HG03442 (cell line): Measurements from ENCODE around the gene FGD4.
A peak's percentile ranks its signal among the peaks of the same experiment; 100 is the strongest.

Experiments used
- ATAC-seq: cut with Tn5 transposase; IDR thresholded peaks from one replicate; pipeline ENCODE4 v1.9.1; 2021; ENCODE audit warnings: mild to moderate bottlenecking, moderate library complexity; ENCODE audit not compliant: unreplicated experiment

FGD4 gene

DNA sequence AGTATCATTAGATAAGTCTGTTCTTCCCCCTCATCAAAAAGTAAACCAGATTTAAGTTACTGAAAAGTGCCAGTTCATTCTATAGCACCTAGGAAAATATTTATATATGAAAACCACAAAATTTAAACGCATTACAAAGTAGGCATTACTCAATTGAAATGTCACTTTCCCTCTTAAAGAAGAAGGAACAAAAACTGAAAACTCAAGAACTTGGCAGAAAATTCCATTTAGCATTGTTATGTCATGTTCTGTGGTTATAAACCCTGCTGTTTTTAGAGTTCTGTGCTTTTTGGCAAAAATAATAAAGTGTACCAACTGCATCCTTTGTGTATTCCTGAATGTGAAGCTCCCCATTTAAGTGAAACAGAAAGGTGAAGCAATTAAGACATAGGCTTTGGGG is 3.6 kb downstream of the FGD4 start:
- no peak for ATAC-seq

DNA sequence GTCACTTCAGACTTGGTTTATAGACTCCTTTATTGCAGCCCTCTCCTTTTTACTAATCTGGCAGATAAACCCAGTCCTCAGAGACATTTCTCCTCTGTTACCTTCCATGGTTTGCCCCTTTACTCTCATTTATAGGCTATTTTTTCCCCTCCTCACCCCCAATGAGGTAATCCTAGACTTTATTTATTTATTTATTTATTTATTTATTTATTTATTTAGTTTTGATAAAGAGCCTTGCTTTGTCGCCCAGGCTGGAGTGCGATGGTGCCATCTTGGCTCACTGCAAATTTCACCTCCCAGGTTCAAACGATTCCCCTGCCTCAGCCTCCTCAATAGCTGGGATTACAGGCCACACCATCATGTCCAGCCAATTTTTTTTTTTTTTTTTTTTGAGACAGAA is 8.4 kb downstream of the FGD4 start:
- ATAC-seq, result no peak

DNA sequence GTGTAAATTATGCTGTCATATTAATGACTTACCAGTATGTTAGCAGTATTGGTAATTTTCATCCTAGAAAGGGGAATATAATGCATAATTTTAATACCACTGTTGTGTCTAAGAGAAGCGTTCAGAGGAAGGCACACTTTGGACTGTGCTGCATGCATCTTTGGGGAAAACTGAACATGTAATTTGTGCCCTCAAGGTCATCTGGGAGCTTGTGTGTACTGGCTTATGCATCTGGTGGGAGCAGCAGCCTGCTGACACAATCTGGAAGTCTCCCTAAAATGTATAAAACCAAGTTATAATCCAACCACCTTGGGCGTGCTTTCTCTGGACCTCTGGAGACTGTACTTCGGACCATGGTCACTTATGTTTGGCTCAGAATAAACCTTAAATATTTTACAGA is 14.1 kb downstream of the FGD4 start:
- no peak for ATAC-seq

DNA sequence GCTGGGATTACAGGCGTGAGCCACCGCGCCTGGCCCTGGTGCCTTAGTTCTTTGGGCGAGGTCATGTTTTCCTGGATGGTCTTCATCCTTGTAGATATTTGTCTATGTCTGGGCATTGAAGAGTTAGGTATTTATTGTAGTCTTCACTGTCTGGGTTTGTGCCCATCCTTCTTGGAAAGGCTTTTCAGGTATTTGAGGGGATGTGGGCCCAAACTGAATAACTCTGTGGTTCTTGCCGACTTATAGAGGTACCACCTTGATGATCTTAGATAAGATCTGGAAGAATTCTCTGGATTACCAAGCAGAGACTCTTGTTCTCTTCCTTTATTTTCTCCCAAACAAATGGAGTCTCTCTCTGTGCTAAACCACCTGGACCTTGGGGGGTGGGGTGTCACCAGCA is 18.9 kb downstream of the FGD4 start:
- ATAC-seq, result no peak

DNA sequence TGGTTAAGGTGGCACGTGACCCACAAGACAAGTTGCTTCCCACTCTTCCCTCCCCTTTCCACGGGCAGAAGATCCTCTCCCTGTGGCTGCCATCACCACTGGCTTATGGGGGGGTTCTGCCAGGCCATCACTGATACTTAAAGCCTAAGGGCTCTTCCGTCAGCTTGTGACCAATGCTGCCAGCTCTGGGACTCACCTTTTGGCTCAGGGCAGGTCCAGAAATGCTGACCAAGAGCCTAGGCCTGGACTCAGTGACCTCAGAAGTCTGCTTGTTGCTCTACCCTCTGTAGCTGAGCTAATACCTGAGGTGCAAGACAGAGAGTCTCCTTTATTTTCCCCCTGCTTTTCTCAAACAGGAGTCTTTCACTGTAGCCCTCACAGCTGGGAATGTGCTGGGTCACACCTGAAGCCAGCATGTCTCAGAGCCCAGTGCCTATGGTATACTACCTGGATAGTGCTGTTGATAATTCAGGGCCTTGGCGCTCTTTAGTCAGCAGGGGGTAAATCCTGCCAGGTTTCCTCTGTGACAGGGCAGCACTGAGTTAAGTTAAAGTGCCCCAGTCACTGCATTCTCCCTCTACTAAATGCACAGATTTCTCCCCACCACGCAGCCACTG is 19.7 kb downstream of the FGD4 start:
- no peak for ATAC-seq

DNA sequence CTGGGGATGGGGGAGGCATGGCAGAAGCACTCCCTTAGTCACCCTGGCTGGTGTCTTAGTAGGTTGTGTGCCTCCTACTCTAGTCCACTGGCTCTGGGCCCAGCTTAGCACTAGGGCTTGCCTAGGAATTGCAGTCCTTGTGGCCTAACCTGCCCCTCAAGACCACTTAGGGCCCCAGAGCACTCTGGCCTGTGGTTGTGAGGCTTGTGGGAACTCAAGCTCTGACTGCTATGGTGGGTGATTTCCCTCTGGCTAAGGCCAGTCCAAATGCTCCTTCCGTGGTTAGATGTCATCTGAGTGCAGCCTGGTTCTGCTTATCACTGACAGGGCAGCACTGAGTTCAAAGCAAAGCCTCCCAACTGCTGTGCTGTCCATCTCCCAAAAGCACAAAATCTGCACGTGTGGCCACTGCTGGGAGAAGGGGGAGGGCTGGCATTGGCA is 20.2 kb downstream of the FGD4 start:
- peak; percentile 84 for ATAC-seq

DNA sequence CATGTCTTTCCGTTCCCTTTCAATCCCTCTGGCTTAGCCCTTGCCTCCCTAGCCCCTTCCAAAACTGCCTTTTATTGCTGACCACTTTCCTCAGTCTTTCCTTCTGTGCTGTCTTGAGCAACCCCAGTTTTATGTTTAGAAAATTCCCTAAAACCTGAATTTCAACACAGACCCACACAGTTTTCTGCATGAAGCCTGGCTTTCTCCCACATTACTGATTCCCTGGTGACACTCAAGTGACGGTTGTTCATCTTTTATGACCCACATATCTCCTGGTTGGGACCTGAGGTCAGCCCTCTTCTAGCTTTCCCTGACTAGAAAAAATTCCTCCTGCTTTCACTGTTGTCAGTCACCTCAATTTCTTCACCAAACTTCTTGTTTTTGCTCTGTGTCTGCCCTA is 21.0 kb downstream of the FGD4 start:
- no peak for ATAC-seq

DNA sequence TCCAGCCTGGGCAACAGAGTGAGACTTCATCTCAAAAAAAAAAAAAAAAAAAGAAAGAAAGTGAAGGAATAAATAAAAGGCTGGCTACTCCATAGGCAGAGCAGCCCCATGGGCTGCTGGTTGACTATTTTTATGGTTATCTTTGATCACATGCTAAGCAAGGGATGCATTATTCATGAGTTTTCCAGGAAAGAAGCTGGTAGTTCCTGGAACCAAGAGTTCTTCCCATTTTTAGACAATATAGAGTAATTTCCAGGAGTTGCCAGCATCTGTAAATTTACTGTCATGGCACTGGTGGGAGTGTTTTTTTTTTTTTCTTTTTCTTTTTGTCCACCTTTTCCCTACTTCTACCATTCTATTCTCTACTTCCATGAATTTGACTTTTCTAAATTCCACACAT is 24.2 kb downstream of the FGD4 start:
- ATAC-seq, result no peak

DNA sequence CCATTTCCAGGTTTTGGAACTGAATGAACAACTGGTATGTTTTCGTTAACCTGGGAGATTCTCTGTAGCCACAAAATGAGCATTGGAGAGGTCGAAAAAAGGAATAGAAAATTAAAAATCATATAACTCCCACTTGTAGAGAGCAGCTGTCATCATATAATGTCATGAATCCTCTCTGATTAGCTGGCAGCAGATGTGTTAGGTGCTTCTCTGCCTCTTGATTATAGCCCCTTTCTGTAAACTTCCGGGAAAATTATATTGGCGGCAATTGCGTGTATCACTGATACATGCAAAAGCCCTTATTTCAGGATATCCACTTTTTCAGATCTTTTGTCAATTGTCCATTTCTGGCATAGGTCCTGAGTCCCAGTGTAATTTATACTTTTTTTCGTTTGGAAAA is 31.7 kb downstream of the FGD4 start:
- ATAC-seq, result no peak

DNA sequence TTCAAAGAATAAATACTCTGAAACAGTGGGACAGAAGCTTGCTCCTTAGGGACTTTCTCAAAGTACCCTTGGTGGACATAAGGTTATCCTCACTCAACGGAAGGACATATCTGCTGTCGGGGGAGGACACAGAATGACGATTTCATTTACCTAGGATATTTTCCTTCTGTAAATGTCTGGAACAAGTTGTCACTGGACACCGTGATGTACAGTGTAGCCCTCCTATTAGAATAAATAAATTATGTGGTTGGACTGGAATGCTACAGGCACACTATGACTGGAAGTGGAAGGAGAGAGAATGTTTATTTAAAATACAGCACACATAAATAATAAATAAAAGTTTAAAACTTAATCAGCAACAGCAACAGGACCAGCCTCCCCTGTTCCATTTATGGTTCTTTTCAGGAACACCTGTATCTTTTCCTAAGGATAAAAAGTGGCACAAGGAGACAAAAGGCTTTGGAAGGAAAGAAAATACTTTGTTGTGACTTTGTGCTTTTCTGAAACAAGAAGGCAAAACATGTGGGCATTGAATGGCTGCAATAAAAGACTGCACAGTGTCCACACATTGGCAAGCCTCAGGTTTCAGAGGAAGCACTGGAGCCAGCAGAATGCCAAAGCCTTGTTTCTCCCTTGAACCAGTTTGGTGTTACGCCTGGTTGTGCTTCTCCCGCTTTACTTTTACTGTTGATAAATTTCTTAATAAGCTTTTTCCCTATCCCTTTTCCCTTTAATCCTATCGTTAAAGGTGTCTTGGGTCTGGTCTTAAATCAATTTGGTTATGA is 36.8 kb downstream of the FGD4 start:
- ATAC-seq, result no peak

DNA sequence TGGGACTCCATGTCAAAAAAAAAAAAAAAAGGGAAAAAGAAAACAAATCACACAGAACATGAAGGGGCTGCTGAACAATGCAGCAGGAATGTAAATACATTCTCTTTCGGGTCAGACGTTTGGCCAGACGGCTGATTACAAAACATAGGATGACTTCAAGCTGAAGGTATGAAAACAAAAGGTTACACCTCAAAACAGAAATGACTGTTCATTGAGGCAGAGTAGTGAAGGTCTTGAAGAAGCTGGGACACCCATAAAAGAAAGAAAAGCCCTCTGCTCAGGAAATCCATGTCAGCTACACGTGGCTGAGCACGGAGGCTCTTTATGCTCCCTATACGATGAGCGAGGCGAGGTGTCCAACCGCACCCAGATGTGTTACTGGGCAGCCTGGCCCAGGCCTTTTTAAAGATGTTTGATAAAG is 37.7 kb downstream of the FGD4 start:
- no peak for ATAC-seq

DNA sequence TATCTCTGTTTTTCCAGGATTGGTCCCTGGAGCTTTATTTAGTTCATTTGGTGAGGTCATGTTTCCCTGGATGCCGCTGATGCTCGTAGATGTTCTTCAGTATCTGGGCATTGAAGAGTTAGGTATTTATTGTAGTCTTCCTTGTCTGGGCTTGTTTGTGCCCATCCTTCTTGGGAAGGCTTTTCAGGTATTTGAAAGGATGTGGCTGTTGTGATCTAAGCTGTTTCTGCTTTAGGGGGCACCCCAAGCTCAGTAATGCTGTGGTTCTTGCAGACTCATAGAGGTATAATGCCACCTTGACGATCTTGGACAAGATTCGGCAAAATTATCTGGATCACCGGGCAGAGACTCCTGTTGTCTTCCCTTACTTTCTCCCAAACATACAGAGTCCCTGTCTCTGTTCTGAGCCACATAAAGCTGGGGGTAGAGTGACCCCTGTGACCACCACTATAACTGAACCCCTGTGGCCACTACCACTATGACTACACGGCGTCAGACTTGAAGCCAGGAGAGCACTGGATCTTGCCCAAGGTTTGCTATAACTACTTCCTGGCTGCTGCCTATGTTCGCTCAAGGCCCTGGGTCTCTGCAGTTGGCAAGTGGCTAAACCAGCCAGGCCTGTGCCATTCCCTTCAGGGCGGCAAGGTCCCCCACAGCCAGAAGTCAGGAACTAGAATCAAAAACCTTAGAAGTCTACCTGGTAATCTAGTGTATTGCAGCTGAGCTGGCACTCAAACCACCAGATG is 40.9 kb downstream of the FGD4 start:
- ATAC-seq, result no peak

DNA sequence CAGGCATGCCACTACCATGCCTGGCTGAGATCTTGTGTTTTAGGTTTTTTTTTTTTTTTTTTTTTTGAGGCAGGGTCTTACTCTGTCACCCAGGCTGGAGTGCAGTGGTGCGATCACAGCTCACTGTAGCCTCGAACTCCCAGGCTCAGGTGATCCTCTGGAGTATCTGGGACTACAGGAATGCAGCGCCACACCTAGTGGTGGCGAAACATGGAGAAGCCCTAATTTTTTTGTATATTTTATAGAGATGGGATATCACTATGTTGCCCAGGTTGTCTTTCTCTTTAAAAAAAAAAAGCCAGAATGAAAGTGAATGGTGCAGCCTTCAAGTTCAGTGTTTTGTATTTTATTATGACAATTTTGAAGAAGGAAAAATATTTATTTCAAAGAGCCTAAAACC is 44.1 kb downstream of the FGD4 start:
- ATAC-seq, result no peak

DNA sequence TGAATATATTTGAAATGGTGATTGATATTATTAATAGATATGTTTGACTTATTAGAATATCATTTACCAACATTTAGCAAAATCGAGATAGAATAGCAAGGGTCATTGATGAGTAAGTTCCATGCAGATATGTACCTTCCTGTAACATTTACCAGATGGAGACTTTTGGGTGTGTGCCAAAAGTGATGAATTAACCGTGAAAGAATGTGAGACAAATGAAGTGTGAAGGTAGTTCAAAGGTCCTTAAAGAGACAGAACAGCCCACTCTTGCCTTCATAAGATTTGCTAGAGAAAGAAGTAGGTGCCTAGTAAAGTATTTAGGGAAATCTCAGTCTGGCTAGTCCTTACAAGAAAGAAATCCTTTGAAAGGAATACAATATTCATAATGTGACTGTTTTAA is 45.5 kb downstream of the FGD4 start:
- no peak for ATAC-seq

DNA sequence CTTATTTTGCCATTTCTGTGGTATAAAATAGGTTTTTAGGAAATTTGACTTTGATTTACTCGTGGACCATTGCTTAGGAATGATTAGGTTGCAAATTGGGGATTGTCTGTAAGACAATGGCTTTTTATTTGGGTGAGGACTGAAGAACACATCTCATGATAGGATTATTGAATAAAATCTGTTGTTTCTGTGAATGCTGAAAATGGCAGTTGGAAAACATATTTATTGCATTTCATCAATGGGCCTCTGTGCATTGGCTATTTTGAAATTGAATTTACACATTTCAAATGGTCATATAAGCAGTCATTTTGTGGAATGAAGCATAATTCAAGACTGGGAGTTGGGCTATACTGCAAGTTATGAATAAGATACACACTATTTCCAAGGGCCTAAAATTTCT is 46.0 kb downstream of the FGD4 start:
- ATAC-seq, result no peak

DNA sequence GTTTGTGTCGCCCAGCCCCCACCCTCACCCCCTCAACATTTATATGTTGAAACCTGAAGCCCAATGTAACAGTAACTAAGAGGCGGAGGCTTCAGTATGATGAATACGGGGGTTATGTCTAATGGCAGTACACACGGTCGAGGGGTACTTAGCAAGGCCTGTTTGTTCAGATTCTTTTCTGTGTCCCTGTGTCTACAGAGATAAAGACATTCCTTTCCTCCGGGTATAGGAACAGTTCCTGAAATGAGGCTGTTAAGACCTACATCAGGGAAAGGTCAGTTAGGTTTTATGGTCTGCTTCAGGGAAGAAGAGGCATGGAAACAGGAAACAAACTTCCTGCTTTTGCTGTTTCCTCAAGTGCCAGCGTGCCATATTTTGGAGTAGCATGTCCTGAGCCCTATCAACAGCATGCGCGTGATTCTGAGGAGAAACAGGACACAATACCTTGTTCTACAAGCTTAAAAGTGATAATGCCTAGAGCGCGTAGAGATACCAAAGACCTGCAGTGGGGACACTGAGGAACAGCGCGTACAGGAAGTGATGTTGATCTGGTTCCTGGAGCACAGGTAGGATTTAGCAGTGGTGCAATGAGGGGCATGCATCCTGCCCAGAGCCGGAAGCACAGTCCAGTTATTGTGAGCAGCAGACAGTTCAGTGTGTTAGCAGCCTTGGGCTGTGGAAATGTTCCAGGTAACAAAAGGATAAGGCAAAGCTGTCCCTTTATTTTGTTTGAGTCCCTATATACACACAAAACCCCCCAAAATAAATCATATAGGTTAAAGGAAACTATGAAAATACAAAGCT is 47.2 kb downstream of the FGD4 start:
- no peak for ATAC-seq

DNA sequence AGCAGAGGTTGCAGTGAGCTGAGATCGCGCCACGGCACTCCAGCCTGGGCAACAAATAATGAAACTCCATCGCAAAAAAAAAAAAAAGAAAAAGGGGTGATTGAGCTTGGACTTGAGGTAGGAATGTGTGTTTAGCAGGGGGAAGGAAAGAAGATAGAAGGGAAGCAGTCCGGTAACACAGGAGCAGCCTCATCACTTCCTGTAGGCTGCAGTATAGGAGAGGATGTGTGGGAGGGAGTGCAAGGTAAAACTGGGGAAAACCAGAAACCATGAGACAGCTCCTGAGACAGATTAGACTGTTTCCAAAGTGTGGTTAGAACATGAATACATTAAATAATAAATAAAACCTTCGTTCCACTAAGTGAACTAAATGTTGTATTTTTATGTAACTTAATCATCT is 49.2 kb downstream of the FGD4 start:
- ATAC-seq, result no peak

DNA sequence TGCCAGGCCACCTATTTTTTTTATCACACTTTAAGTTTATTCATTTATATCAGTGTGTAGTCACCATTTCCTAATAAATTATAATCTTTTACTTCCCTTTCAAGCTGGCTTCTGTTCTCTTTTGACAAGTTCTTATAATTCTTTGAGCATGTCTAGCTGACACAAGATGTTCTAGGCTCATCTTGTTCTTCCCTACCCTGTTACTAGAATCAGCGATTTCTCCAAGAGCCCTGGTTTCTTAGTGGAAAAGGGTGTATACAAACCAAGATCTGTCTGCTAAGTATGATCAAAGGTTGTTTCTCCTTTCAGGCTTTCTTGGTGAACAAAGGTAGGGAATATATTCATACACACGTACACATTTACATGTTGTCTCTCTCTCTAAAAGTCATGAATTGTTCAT is 51.0 kb downstream of the FGD4 start:
- no peak for ATAC-seq

DNA sequence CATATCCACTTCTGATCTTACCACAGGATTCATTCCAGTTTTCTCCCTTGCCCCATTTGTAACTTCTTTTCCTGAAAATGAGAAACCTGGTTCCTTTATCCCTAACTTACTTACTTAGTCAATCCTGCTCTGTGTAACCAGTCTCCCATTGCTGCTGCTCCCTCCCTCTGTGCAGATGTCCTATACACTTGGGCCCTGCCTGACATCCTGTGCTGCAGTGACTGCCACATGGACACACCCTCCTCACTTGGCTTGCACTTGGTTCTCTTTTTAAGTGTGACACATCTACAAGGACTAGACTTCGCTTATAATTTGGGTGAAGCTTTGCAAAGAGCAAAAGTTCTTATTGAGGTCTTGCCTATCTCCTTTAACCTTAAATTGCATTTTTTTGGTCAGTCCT is 51.4 kb downstream of the FGD4 start:
- ATAC-seq, result no peak

DNA sequence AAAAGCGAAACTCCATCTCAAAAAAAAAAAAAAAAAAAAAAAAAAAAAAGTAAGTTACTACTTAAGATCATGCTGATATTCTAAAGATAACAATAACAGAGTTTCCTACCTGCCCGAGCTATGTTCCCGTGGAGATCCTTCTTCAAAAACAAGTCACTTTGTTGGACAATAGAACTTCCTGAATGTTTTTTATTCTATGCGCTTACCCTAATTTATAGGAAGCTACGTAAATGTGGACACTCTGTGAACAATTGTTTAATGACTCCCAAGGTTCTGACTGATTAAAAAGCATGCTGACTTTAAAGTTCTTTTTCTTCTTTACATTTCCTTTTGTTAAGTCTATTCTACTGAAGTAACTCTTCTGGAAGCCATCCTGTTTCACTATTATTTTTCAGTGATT is 52.5 kb downstream of the FGD4 start:
- ATAC-seq, result no peak

DNA sequence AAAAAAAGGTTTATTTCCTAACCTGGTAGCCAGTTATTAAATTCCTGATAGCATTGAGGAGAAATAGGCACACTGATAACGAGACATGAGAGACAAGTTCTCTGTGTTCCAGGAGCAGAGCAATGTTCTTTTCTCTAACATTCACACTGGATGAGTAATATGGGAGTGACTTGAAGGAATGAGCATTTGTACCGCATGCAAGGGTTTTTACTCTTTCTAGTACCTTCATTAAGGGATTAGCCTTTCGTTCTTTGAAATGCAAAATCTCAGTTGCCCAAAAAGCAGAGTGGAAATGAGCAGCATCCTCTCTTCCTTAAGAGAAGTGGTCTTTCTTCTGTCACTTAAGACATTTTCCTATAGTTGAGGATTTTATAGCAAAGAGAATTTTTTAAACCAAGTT is 54.7 kb downstream of the FGD4 start:
- ATAC-seq, result no peak
